IPS-20b (cell line): ENCODE measurements around the gene RBM20.
"Not testable (repeated sequence)": the region's sequence is repeated elsewhere in the genome, so short reads cannot be mapped to it uniquely, and the experiment has no call there.

ENCODE experiments used
- H3K27ac ChIP-seq: one replicate; pipeline ENCODE4 v1.5.1; 2013; ENCODE audit warnings: low read length
- H3K27me3 ChIP-seq: 2 replicates; pipeline ENCODE4 v1.6.1; 2013; ENCODE audit warnings: mild to moderate bottlenecking, low read length, inconsistent platforms; ENCODE audit not compliant: insufficient read depth
- H3K36me3 ChIP-seq: 2 replicates; pipeline ENCODE4 v1.6.1; 2013; ENCODE audit warnings: low read depth, mild to moderate bottlenecking, inconsistent platforms, low read length, moderate library complexity; ENCODE audit not compliant: insufficient read depth
- H3K4me1 ChIP-seq: 2 replicates; pipeline ENCODE4 v1.6.1; 2013; ENCODE audit warnings: mild to moderate bottlenecking, control low read depth, inconsistent platforms, low read length, moderate library complexity; ENCODE audit not compliant: insufficient read depth
- H3K4me3 ChIP-seq: 2 replicates; pipeline ENCODE4 v1.5.1; 2013; ENCODE audit warnings: mild to moderate bottlenecking, low read length, inconsistent platforms
- H3K9ac ChIP-seq: 2 replicates; pipeline ENCODE4 v1.6.1; 2013; ENCODE audit warnings: low read depth, mild to moderate bottlenecking, inconsistent platforms, low read length, moderate library complexity
- H3K9me3 ChIP-seq: 2 replicates; pipeline ENCODE4 v1.6.1; 2013; ENCODE audit warnings: mild to moderate bottlenecking, low read depth, low read length, inconsistent platforms; ENCODE audit not compliant: insufficient read depth

RBM20 gene

DNA sequence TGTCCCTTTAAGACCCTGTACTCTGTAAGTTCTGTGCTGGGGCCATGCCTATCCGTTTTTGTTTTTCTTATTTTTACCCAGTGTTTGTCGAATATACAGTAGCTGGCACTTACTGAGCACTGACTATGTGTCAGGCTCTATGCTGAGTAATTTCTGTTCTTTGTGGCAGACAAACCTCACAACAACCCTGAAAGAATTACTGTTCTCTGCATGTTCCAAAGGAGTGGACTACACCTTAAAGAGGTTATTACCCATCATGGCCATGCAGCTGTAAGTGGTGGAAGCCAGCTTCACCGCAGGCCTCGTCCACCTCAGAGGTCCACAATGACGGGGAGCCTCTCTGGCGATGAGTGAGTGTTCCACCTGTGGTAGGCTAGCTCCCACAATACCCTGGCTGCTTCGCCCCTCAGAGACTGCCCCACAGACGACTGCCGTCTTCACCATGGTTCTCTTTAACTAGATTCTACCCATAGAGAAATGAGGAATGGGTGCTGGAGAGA, 30.1 kb upstream of the RBM20 start:
- H3K9me3 ChIP-seq = no peaks in the 10 kb centered on the region

DNA sequence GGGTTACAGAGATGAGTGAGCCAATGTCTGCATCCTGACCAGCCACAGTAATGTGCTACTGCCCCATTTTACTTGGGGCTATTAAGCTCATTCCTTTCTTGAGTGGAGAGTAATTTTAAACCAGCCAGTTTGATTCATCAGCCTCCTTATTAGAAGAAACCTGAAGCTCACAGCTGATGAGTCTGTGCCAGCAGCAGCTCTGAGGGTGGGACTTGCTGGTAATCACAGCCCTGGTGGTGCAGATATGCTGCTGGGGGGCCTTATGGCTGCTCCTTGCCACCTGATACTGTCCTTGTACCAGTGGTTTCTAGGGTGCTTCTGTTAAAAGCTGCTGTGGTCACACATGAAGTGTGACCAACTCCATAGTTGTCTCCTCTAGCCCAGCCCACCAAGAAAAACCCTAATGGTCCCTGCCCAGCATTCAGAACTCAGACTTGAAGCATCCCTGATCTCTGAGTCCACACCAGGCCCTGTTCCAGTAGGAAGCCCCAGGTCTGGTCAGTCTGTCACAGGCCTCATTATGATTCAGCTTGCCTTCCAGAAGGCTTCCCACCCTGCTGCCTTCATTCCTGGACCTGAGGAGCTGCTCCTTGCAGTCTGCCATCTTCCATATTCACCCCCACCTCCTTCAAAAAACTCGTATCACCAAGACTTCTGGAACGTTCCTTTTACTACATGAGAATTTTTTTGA, 28.9 kb upstream of the RBM20 start:
- H3K36me3 ChIP-seq = no peaks in the 10 kb centered on the region
- no peak overlapping the region for H3K27ac ChIP-seq
- no peak overlapping the region for H3K9ac ChIP-seq
- H3K4me1 ChIP-seq = peaks cover 7% of the 10 kb centered on the region; the same call in 1 of the 2 replicates
- H3K27me3 ChIP-seq = no peaks in the 10 kb centered on the region
- no peaks in the 10 kb centered on the region for H3K9me3 ChIP-seq
- no peak overlapping the region for H3K4me3 ChIP-seq

More for the DNA sequence above, 30.1 kb upstream of the RBM20 start:
- no peaks in the 10 kb centered on the region for H3K27me3 ChIP-seq
- peaks cover 7% of the 10 kb centered on the region; the same call in 1 of the 2 replicates for H3K4me1 ChIP-seq
- H3K9ac ChIP-seq = no peak overlapping the region
- H3K4me3 ChIP-seq = no peak overlapping the region
- no peak overlapping the region for H3K27ac ChIP-seq
- no peaks in the 10 kb centered on the region for H3K36me3 ChIP-seq

DNA sequence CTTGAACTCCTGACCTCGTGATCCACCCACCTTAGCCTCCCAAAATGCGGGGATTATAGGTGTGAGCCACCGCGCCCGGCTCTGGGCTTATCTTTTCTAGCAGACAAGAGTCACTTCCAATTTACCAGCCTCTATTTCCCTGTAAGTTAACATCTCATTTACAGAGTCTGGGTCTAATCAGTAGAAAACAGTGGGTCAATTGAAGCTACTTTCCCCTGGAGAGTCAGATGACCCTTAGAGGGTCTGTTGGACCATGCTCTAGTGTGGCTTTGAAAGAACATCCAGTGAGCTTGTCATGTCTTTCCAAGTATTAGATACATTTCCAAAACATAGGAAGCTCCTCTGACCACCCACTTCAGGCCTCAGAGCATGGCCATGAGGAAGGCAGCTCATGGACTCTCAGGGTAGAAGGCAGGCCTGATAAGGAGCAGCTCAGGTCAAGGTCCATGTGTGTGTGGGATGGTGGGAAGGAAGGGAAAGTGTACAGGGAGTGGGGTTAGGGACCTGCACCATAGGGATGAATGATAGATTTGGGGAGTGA, 27.6 kb upstream of the RBM20 start:
- Histone ChIP-seq H3K27me3 (no peaks in the 10 kb centered on the region), H3K4me3 (no peak overlapping the region), H3K4me1 (peaks cover 5% of the 10 kb centered on the region; the same call in 1 of the 2 replicates), H3K27ac (no peak overlapping the region), H3K9ac (no peak overlapping the region), H3K9me3 (no peaks in the 10 kb centered on the region), H3K36me3 (peaks cover 8% of the 10 kb centered on the region; the same call in 1 of the 2 replicates)

DNA sequence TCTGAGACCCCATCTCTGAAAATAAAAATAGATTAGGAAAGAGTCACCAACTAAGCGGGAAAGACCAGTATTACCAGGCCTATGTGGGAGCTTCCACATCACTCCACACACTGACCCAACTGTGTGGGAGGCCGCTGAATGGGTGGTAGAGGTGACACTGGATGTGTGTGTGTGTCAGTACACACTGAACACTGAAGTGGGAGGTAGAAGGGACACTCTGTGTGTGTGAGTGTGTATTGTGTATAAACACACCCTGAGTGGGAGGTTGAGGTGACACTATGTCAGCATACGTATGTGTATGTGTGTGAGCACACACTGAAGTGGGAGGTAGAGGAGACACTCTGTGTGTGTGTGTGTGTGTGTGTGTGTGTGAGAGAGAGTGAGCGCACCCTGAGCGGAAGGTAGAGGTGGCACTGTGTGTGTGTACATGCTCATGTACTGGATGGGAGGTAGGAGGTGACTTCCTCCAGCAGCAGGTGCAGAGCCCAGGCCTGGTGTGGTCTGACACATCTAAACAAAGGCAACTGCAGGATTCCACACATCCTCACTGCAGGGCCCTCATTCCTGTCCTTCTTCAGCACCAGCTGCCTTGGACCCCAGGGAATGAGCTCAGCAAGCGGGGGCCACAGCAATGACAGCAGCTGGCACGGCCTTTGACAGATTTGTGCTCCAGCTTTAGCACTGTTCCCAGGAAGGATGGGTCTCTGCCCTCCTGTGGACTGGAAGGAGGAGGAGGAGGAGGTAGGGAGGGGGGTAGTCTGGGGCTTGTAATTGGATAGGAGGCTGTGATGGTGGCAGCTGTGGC, 26.5 kb upstream of the RBM20 start:
- Histone ChIP-seq H3K9me3 (no peaks in the 10 kb centered on the region), H3K9ac (no peak overlapping the region), H3K27me3 (no peaks in the 10 kb centered on the region), H3K36me3 (peaks cover 14% of the 10 kb centered on the region; the same call in 1 of the 2 replicates), H3K4me1 (no peaks in the 10 kb centered on the region), H3K27ac (no peak overlapping the region), H3K4me3 (no peak overlapping the region)

DNA sequence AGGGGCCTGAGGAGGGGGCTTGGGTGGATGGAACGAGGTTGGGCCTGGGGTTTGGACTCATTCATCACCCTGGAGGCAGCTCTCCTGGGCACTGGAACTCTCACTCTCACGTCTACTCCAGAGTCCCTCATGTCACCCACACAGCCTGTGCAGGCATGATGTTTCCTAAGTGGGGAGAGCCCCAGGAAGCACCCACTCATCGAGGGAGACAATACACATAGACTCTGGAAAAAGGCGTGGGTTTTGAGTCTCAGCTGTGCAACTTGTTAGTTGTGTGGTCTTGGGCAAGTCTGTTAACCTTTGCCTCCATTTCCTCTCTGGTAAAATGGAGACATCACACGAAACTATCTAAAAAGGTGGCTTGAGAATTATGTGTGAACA, 25.9 kb upstream of the RBM20 start:
- Histone ChIP-seq H3K9ac (no peak overlapping the region), H3K9me3 (no peaks in the 10 kb centered on the region), H3K36me3 (peaks cover 14% of the 10 kb centered on the region; the same call in 1 of the 2 replicates), H3K27me3 (no peaks in the 10 kb centered on the region), H3K4me1 (no peaks in the 10 kb centered on the region), H3K27ac (no peak overlapping the region), H3K4me3 (no peak overlapping the region)

DNA sequence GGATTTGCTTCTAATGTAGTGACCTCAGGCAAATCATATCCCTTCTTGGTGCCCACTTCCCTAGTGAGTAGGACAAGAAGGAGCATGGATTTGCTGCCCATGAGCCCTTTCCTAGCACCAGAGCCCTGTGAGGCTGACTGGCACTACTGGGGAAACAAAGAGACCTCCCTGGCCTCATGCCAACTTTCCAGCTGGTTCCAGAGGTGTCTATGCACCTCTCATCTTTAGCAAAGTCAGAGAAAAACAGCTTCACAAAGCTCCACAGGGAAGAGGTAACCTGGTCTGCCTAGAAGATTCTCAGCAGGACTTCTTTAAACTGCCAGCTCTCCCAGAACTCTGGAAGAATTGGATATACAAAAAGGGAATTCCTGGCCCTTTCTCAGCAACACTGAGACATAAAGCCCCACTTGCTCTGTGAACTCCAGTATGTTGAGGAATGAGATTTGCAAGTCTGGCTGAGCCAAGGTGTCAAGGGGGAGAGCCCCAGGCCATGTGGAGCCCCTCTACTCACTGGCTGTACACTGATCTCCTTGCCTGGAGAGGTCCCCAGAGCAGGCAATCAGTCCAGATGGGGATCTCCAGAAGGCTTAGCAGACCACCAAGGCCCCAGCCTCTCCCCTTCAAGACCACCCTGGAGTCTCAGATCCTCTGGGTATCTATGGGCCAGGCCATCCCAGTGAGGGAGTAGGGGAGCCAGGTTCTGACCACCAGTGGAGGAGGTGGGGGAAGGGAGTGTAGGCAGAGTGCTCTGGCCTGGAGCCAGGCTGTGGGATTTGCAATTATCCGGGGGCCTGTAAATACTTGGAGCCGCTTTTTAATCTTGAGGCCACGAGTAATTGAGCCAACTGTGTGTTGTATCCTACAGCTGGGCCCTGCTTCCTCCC, 24.4 kb upstream of the RBM20 start:
- Histone ChIP-seq H3K27ac (no peak overlapping the region), H3K9ac (no peak overlapping the region), H3K9me3 (no peaks in the 10 kb centered on the region)

DNA sequence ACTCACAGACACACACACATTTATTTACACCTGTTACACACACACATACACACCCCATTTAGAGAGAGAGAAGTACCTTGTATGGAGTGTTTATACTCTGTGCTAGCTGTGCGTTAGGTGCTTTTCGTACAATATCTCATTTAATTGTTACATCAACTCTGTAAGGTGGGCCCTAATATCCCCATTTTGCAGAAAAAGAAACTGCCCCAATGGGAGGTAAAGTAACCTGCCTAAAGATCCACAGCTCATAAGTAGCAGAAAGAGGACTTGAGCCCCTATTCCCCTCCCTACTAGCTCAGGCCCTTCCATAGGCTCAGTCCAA, 23.8 kb upstream of the RBM20 start:
- Histone ChIP-seq H3K27me3 (no peaks in the 10 kb centered on the region), H3K4me3 (no peak overlapping the region), H3K27ac (no peak overlapping the region)

More for the DNA sequence above, 24.4 kb upstream of the RBM20 start:
- no peaks in the 10 kb centered on the region for H3K27me3 ChIP-seq
- H3K4me1 ChIP-seq = no peaks in the 10 kb centered on the region
- no peak overlapping the region for H3K4me3 ChIP-seq
- peaks cover 14% of the 10 kb centered on the region; the same call in 1 of the 2 replicates for H3K36me3 ChIP-seq

DNA sequence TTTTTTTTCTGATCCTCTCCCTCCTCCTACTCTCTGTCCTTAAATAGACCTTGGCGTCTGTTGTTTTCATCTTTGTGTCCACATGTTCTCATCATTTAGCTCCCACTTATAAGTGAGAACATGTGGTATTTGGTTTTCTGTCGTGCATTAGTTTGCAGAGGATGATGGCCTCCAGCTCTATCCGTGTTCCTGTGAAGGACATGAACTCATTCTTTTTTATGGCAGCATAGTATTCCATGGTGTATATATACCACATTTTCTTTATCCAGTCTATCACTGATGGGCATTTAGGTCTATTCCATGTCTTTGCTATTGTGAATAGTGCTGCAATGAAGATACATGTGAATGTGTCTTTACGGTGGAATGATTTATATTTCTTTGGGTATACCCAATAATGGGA, 20.8 kb upstream of the RBM20 start:
- H3K4me3 ChIP-seq, H3K9ac ChIP-seq, H3K27ac ChIP-seq, H3K27me3 ChIP-seq, H3K9me3 ChIP-seq, H3K4me1 ChIP-seq: not testable (repeated sequence)
- peaks cover 14% of the 10 kb centered on the region; the same call in 1 of the 2 replicates for H3K36me3 ChIP-seq

More for the DNA sequence above, 23.8 kb upstream of the RBM20 start:
- Histone ChIP-seq H3K9ac (no peak overlapping the region), H3K9me3 (no peaks in the 10 kb centered on the region), H3K36me3 (peaks cover 14% of the 10 kb centered on the region; the same call in 1 of the 2 replicates), H3K4me1 (no peaks in the 10 kb centered on the region)

DNA sequence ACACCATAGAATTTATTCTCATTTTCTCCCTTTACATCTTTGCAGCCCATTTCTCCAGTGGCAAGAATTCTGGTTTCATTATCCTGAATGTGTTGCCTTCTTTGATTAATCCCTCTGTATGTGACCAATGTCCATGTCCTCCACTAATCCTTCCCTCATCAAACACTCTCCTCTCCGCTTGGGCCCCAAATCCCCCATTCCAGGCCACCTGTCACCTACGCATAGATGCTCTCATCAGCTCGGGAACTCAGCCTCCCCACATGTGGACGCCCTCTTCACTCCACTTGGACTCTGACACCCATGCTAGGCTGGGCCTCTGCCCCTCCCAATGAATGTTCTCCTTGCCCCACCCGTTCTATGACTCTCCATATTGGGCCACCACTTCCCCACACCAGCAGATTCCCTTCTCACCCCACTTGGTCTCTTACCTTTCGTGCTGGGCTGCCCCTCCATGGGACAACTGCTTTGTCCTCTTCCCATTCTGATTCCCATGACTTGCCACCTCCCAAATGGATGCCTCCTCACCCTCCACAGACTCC, 18.7 kb upstream of the RBM20 start:
- H3K27ac ChIP-seq = no peak overlapping the region
- no peaks in the 10 kb centered on the region for H3K27me3 ChIP-seq

DNA sequence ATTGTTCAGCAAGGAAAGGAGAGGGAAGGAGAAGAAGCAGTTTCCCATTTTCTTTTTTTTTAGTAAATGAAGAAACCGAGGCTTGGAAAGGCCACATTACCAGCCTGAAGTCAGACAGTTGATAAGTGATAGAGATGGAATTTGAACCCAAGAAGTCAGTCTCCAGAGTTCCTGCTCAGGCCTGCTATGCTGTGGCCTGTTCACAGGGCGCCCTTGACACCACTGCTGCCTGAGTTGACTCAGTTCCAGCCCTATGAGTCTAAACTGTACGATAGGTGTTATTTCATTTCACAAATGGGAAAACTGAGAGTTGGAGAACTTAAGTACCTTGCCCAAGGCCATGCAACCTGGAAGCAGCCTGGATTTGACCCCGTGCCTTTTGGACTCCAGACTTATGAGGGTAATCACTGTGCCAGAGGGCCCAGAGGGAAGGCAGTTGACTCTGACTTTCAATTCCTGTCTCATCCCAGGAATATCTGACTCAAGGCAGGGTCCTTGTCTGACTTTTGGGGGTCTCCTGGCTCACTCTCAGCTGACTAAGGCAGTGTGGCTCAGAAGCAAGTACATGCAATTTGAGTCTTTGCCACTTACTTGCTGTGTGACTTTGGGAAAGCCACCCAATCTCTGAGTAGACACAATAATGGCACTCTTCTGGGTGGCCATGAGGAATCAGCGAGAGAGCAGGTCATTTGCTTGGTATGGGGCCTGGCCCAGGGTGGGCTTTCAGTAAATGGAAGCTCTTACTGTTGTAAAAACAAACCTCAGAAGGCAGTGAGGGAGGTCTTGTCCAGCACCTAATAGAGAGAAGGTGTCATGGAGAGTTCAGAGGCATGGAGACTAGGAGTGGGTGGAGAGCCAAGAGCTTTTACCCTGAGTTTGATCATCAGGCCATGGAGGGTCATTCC, 17.9 kb upstream of the RBM20 start:
- Histone ChIP-seq H3K27ac (no peak overlapping the region), H3K9ac (no peak overlapping the region), H3K4me3 (no peak overlapping the region), H3K4me1 (peaks cover 5% of the 10 kb centered on the region), H3K9me3 (no peaks in the 10 kb centered on the region), H3K36me3 (peaks cover 10% of the 10 kb centered on the region; the same call in 1 of the 2 replicates), H3K27me3 (no peaks in the 10 kb centered on the region)

More for the DNA sequence above, 18.7 kb upstream of the RBM20 start:
- Histone ChIP-seq H3K4me3 (no peak overlapping the region), H3K36me3 (peaks cover 14% of the 10 kb centered on the region; the same call in 1 of the 2 replicates), H3K4me1 (peaks cover 5% of the 10 kb centered on the region), H3K9ac (no peak overlapping the region), H3K9me3 (no peaks in the 10 kb centered on the region)
